DMS153 (cell line): ENCODE measurements around the gene AJM1.
"Not testable (repeated sequence)": the region's sequence is repeated elsewhere in the genome, so short reads cannot be mapped to it uniquely, and the experiment has no call there.

Experiments used
- DNase-seq: peaks from one replicate; lab custom pipeline; 2025; lab: John Stamatoyannopoulos, UW

Gene AJM1

GRCh38 chr9:136856541-136857141, 14.4 kb downstream of the AJM1 start:
- no peak for DNase-seq

GRCh38 chr9:136857166-136857565, 14.9 kb downstream of the AJM1 start:
- DNase-seq, result no peak

GRCh38 chr9:136857581-136858412, 15.5 kb downstream of the AJM1 start:
- no peak for DNase-seq

GRCh38 chr9:136858452-136858843, 16.2 kb downstream of the AJM1 start:
- no peak for DNase-seq

- no peak for DNase-seq
Measured at GRCh38 chr9:136858844-136859757, 16.8 kb downstream of the AJM1 start.

GRCh38 chr9:136860529-136860928, 18.3 kb downstream of the AJM1 start:
- DNase-seq, result no peak

GRCh38 chr9:136860933-136861873, 18.9 kb downstream of the AJM1 start:
- DNase-seq, result no peak

- DNase-seq, result no peak
Measured at GRCh38 chr9:136861874-136862457, 19.7 kb downstream of the AJM1 start.

GRCh38 chr9:136862849-136863622, 20.8 kb downstream of the AJM1 start:
- DNase-seq, result no peak

GRCh38 chr9:136863623-136864273, 21.5 kb downstream of the AJM1 start:
- no peak for DNase-seq

GRCh38 chr9:136865041-136865767, 22.9 kb downstream of the AJM1 start:
- no peak for DNase-seq

GRCh38 chr9:136865768-136866103, 23.5 kb downstream of the AJM1 start:
- DNase-seq, result no peak

- not testable (repeated sequence) for DNase-seq
Measured at GRCh38 chr9:136866898-136867421, 24.7 kb downstream of the AJM1 start.

- no peak for DNase-seq
Measured at GRCh38 chr9:136867480-136867879, 25.2 kb downstream of the AJM1 start.

- DNase-seq, result no peak
Measured at GRCh38 chr9:136867917-136868316, 25.6 kb downstream of the AJM1 start.

- no peak for DNase-seq
Measured at GRCh38 chr9:136868644-136869043, 26.4 kb downstream of the AJM1 start.

- DNase-seq, result not testable (repeated sequence)
Measured at GRCh38 chr9:136869611-136870010, 27.3 kb downstream of the AJM1 start.

- DNase-seq, result no peak
Measured at GRCh38 chr9:136875155-136875554, 32.9 kb downstream of the AJM1 start.

GRCh38 chr9:136876476-136876875, 34.2 kb downstream of the AJM1 start:
- no peak for DNase-seq
